ENCODE measurements around the gene OR52N4.
"Not testable (repeated sequence)": the region's sequence is repeated elsewhere in the genome, so short reads cannot be mapped to it uniquely, and the experiment has no call there.

The OR52N4 gene

DNA sequence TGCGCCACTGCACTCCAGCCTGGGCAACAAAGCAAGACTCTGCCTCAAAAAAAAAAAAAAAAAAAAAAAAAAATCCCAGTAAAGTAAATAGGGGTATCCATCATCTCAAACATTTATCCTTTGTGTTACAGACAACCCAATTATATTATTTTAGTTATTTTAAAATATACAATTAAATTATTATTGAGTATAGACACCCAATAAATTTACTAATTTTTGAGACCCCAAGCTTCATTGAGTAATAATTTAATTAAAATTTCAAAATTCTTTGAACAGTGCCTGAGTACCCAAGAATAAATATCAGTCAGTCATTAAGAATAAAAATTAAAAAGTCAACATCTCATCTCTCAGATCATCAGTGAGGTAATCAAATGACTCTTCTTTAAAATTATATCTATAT lies at the start of gene OR52N4:
Gene OR52N4 (plus strand): TSS at position 301 of the 400 bp plus-strand sequence. CDS start 498 bp downstream, outside the sequence.
- no peak for DNase-seq (ENCODE audit: low read depth)

DNA sequence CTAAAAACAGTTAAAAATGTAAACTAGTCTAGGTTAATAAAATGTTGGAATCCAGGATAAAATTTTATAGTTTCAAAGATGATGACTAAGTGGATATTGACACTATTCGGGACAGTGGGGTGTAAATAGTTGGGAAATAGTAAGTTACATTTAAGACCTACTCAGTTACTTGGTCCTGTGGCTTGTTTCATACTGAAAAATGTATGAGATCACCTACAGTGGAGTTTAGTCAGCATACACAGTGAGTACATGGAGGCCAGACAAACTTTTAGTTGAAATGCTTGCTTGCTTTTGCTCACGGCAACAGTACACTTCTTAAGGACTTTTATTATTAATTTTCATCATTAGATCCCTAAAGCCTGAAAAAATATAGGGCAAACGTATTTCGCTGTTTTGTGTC lies 48.4 kb upstream of the OR52N4 start:
- no peak for DNase-seq (ENCODE audit: low read depth)

DNA sequence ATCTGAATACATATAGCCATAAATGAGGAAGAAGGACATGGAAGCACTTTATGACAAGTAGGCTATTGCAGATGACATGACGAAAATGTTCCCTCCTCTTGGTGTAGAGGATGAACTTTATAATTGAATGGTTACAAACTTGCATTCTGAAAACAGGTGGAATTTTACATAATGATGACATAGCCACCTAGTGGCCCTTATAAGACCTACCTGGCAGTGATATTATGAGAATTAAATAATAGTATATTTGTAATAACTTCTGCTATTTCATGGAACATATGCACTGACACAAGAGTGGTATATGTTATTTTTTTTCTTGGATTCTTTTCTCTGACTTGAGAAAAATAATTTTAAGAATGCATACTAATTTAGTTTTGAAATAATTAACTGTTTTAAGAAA lies 41.5 kb upstream of the OR52N4 start:
- DNase-seq (ENCODE audit: low read depth), result no peak

DNA sequence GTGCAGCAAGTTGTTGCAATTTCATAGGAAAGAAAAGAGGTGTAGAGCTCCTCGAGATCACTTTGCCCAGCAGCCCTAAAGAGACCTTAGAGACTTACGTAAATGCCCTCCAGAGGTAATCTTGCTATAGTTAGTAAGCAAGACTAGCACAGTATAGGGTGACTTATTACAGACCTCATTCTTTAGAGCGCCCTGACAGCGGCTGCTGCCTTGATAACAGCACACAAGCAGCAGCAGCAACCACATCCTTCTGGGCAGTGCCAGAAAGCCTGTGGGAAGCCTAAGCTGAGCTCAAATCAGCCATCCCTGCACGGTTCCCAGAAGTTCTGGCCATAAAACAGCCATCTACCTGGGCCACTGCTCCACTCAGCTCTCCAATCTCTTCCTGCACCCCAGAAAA lies 40.3 kb upstream of the OR52N4 start:
- no peak for DNase-seq (ENCODE audit: low read depth)

DNA sequence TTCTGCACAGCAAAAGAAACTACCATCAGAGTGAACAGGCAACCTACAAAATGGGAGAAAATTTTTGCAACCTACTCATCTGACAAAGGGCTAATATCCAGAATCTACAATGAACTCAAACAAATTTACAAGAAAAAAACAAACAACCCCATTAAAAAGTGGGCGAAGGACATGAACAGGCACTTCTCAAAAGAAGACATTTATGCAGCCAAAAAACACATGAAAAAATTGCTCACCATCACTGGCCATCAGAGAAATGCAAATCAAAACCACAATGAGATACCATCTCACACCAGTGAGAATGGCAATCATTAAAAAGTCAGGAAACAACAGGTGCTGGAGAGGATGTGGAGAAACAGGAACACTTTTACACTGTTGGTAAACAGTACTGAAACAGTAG lies 37.5 kb upstream of the OR52N4 start:
- not testable (repeated sequence) for DNase-seq (ENCODE audit: low read depth)

DNA sequence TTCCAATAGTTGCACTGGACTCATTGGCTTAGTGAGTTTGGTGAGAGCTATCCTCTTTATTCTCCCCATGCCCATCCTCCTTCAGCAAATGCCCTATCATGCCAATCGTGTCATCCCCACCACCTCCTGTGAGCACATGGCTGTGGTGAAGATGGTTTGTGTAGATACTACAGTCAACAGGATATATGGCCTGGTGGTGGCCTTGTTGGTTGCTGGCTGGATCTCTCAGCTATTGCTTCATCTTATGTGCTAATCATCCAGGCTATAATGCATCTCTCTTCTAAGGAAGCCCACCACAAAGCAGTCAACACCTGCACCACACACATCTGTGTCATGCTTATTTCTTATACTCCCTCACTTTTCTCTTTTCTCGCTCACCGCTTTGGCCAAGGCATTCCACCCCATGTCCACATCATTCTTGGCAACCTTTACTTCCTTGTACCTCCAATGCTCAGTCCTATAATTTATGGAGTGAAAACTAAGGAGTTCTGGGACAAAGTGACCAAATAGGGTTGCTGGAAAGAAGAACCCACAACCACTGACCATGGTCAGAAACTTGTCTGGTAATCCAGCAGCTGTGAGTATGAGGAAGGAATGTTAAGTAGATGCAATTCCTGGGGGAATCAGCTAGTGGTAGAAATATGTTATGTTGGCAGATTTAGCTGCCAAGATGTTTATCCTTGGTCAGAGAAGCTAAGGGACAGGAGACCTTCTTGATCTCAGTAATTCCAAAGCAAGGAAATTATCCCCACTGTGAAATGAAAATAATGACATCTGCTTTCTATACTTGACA lies 34.1 kb upstream of the OR52N4 start:
- no peak for DNase-seq (ENCODE audit: low read depth)

DNA sequence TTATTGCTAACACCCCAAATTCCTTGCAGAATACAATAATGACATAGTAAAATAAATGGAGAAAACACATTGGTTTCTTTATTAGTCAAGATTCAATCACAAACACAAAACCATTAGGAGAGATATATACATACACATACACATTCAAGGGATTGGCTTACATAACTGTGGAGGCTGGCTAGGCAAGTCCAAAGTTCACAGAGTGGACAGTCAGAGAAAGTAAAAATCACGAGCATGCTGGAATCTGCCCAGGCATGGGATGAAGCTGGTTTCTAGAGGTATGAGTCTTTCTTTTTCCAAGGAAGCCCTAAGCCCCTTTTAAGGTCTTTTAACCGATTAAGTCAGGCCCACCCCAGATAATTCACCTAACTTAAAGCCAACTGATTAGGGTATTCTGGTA lies 31.4 kb upstream of the OR52N4 start:
- DNase-seq (ENCODE audit: low read depth), result no peak

DNA sequence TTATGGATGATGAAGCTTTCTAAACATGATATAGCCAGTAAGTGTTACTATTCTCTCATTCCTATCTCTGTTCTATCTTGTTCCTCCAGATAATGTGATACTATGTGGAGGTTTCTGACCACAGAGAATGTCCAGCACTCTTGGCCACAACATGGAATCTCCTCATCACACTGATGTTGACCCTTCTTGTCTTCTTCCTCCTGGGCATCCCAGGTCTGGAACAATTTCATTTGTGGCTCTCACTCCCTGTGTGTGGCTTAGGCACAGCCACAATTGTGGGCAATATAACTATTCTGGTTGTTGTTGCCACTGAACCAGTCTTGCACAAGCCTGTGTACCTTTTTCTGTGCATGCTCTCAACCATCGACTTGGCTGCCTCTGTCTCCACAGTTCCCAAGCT lies 27.7 kb upstream of the OR52N4 start:
- DNase-seq (ENCODE audit: low read depth), result no peak

DNA sequence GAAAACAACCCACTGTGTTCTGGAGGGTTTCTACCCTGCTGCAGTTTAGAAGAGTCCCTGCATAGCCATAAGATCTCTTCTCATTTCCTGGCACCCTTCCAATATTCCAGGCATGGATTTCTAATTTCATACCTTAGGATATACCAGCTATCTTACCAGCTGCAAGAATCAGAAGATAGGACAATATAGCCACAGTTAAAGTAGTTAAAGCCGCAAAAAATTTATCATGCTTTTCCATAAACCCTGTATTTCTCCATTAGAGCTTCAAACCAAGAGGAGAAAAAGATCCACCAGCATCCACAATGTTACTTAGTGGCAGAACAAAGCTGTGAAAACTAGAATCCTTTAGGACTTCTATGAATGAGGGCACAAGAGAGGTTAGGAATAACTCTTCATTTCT lies 26.4 kb upstream of the OR52N4 start:
- no peak for DNase-seq (ENCODE audit: low read depth)

DNA sequence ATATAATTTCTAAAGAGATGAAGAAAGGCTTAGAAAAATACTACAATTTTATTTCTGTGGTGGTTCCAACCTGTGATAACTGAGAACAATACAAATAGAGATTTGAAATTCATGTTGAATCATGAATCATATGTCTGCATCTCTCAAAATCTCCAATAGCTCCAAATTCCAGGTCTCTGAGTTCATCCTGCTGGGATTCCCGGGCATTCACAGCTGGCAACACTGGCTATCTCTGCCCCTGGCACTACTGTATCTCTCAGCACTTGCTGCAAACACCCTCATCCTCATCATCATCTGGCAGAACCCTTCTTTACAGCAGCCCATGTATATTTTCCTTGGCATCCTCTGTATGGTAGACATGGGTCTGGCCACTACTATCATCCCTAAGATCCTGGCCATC lies 17.6 kb upstream of the OR52N4 start, which contains the start of gene OR56B1:
Gene OR56B1 (plus strand): TSS at position 53 of the 400 bp plus-strand sequence. CDS start 69 bp downstream, at position 122.
- no peak for DNase-seq (ENCODE audit: low read depth)

DNA sequence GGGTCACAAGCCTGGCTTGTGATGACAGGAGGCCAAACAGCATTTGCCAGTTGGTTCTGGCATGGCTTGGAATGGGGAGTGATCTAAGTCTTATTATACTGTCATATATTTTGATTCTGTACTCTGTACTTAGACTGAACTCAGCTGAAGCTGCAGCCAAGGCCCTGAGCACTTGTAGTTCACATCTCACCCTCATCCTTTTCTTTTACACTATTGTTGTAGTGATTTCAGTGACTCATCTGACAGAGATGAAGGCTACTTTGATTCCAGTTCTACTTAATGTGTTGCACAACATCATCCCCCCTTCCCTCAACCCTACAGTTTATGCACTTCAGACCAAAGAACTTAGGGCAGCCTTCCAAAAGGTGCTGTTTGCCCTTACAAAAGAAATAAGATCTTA lies 17.0 kb upstream of the OR52N4 start:
- no peak for DNase-seq (ENCODE audit: low read depth)

DNA sequence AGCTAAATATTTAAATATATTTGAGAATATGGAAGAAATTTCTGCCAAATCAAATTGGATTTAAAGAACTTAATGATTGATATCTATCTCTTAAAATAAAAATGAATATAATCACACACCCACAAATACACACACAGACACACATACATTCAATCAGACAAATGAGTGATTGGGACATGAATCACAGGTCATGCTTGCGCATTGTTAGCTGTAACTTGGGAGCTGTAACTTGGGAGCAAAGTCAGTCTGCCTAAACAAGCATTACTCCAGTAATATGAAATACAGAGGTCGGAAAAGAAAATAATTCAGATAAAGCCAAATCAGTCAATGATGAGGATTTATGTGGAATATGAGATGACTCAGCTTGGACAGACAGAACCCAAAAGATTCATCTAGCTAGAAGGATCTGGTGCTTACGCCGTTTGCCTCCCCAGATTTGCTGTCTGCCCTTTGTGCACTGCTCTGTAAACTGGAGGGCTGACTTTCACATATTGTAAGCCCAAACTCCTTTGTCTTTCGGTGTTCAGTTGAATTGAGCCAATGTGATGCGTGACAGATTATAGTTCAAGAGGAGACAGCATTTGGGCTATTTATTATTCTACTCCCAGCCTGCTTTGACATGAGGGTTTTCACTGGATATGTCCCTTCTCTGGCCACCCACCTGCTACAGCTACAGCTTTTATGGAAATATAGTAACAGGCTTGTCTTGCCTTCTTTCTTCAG lies 16.2 kb upstream of the OR52N4 start:
- no peak for DNase-seq (ENCODE audit: low read depth)

DNA sequence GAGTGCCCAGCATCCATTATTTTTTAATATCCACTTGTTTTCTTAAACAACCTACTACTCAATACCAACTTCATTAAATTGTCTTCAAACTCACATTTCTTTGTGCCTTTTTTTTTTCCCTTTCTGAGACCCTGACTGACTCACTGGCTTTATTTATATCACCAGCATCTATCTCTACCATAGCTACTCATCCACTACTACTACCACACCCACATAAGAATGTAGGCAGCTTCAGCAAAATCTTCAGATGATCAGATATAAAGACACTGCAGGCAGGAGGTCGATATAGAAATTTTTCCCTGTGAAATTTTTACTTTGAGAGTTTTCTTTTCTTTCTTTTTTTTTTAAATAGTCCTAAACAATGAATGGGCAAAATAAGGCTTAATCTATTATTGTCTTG lies 15.6 kb upstream of the OR52N4 start:
- no peak for DNase-seq (ENCODE audit: low read depth)

DNA sequence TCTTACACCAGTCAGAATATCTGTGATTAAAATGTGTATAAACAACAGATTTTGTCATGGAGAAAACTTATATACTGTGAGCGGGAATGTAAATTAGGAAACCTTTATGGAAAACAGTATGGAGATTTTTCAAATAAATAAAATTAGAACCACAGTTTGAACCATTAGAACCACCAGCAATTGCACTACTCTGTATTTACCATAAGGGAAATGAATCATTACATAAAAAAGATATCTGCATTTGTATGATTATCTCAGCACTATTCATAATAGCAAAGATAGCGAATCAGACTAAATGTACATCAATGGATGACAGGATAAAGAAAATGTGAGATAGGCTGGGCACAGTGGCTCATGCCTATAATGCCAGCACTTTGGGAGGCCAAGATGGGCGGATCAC lies 7.4 kb upstream of the OR52N4 start:
- DNase-seq (ENCODE audit: low read depth), result no peak

DNA sequence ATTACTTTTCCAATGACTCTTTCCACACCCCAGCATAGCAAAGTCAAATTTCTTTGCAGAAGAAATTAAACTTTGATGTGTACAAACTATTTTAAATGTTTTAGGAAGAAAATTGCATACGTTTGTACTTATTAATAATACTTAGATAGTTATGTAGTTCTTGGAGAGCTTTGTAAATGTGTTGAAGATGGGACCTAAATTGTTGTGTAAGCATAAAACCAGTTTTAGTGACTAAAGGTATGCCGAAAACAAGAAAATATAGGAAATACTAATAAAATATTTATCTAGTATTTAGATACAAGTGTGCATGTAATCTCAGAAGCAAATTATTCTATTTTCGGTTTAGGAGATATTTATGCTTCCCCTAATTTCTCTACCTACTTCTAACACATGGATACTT lies 4.2 kb upstream of the OR52N4 start:
- no peak for DNase-seq (ENCODE audit: low read depth)

DNA sequence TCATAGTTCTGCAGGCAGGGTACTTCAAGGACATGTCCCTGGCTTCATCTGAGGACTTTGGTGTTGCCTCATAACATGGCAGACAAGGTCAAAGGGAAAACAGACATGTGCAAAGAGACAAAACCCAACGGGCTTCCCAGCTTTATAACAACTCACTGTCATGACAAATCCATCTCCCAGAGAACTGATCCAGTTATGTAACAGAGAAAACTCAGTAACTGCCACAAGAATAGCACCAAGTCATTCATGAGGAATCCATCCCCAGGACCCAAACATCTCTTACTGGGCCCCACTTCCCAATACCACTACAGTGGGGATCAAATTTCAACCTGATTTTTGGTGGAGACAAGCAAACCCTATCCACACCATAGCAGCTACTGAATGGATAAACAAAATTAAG lies 13.0 kb downstream of the OR52N4 start:
- DNase-seq (ENCODE audit: low read depth), result no peak

DNA sequence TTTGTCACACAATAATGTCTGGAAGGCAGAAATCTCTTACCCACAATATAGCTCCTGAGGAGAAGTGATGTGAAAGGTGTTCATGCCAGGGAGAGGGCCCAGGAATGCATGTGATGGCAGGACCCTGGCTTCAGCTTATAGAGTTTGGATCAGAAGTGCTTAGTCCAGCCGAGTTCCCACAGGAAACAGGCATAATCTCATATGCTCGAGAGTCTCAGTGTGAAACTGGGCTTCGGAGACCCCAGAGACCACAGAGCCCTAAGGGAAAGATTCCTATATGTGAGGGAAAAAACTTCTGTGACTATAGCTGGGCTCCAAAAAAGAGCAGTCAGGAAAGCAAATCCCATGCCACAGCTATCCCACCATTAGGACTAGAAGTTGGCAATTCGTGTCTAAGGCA lies 29.2 kb downstream of the OR52N4 start, which contains the start of gene OR52N5:
Gene OR52N5 (minus strand): TSS at position 101 of the 400 bp plus-strand sequence. CDS start 4,721 bp downstream, outside the sequence.
- no peak for DNase-seq (ENCODE audit: low read depth)

DNA sequence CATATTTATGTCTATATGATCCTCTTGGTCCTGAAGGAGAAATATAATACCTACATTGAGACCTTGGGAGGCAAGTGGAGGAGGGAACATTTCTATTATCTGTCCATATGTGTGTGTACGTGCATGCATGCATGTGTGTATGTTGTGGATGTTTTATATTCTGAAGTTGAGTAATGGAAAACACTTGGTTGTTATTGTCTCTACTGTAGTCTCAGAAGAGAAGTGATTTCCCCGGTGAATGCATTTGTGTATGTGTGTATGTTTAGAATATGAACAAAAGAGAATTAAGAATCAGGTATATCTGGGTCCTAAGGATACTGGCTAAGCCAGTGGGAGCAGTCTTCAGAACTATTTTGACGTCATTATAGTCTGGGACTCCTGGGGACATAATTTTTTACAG lies 37.1 kb downstream of the OR52N4 start, which contains the start of gene OR52N1:
Gene OR52N1 (minus strand): TSS at position 101 of the 400 bp plus-strand sequence. CDS start 2,449 bp downstream, outside the sequence.
- DNase-seq (ENCODE audit: low read depth), result no peak

DNA sequence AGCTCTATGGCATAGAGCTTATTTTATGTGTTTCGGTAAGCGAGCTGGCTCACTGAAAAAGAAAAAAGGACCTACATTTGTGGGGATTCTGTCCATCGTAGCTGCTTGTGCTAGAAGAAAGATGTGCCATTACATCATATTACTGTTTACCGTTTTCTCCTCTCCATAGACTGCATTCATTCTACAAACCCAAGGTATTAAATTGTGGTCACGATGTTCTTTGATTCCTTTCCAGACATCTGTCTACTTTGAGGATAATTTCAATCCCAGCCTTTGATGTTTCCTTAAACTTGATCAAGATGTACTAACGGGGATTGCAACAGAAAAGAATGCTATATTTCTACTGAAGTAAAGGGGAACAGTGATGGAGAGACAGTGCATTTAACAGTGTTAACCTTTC lies 42.5 kb downstream of the OR52N4 start:
- DNase-seq (ENCODE audit: low read depth), result no peak

DNA sequence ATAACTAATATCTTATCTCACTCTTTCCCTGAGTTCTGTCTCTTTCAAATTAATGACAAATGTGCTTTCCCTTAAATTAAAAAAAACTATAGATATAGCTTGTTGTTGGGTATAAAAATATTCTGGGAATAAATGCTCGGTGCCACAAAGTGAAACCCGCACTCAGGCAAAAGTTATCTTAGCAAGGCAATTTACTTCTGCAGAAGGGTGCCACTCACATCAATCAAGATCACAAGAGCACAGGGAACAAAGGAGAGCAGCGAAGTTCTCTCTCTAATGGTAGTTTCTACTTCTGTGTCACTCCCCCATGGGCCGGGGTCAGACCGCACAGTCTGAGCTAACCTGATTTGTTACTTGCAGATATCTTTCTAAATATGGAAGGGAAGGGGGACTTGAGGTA lies 49.9 kb downstream of the OR52N4 start:
- DNase-seq (ENCODE audit: low read depth), result no peak

All from T-helper 22 cell (primary cell).